Endothelial cell of umbilical vein (primary cell): ENCODE data around the gene SOX8. TPM values are rescaled to one million over a fixed set of nuclear protein-coding genes. Genes with fewer than 3 reads are reported as not detected.

Source experiments
- BruUV-seq: library from RNA; stranded (reverse); fragments of 400-500 nt; replicated peaks from 2 replicates; lab custom pipeline; 2021; lab: Mats Ljungman, UMichigan
- CTCF ChIA-PET: fragments of 300-600, 350-600 bp; sonication (Branson Sonifier 250); formaldehyde crosslinking; loops from one replicate; lab custom pipeline; 2021; ENCODE audit warnings: antibody characterized with exemption, inconsistent platforms; lab: Charles Lee
- POLR2A ChIA-PET: fragments of 300-600, 350-600 bp; sonication (Branson Sonifier 250); formaldehyde crosslinking; loops from one replicate; lab custom pipeline; 2021; ENCODE audit warnings: antibody characterized with exemption, inconsistent platforms; lab: Charles Lee
- DNase-seq: peaks from one replicate; pipeline ENCODE4 v3.0.0-alpha.2; 2011; ENCODE audit warnings: low read depth, low spot score
- FAIRE-seq: peaks from 2 replicates; lab custom pipeline; 2011; peaks lifted over from hg19 to GRCh38; lab: Jason Lieb, UNC
- H2AFZ ChIP-seq: 2 replicates; pipeline ENCODE4 v1.6.0; 2012; ENCODE audit warnings: low read depth, low read length, control low read depth, inconsistent platforms
- H3K27ac ChIP-seq: 2 replicates; pipeline ENCODE4 v1.5.1; 2011; ENCODE audit warnings: low read depth, mild to moderate bottlenecking, control low read depth, low read length, moderate library complexity; ENCODE audit not compliant: insufficient read depth
- H3K27me3 ChIP-seq, 2 experiments: 2 replicates each; pipeline versions ENCODE4 v1.6.0 to v1.6.1; 2011; ENCODE audit warnings: low read length in 2 of 2, mixed read lengths in 1 of 2; ENCODE audit not compliant: control insufficient read depth in 2 of 2, insufficient read depth in 2 of 2
- H3K36me3 ChIP-seq, 2 experiments: 2 replicates in 1 of 2; 3 replicates in 1 of 2; pipeline ENCODE4 v1.5.1; 2011; ENCODE audit warnings: low read length in 2 of 2, mild to moderate bottlenecking in 1 of 2, moderate library complexity in 1 of 2; ENCODE audit not compliant: control insufficient read depth in 2 of 2, insufficient read depth in 2 of 2; ENCODE audit errors: extremely low read depth in 1 of 2
- H3K4me1 ChIP-seq: 3 replicates; pipeline ENCODE4 v1.5.1; 2011; ENCODE audit warnings: mild to moderate bottlenecking, low read length; ENCODE audit not compliant: control insufficient read depth, insufficient read depth; ENCODE audit errors: extremely low read depth
- H3K4me2 ChIP-seq: 2 replicates; pipeline ENCODE4 v1.6.1; 2011; ENCODE audit warnings: low read length, control low read depth, mixed read lengths; ENCODE audit not compliant: insufficient read depth
- H3K4me3 ChIP-seq, 3 experiments: fragments of 200-600 bp in 1 of 3; sonication (generic), shearing (Covaris generic) in 1 of 3; replicated peaks in 1 of 3; 2 replicates each; pipeline ENCODE4 v1.5.1; 2011 to 2016; ENCODE audit warnings: control low read depth in 3 of 3, low read length in 3 of 3, mild to moderate bottlenecking in 2 of 3, inconsistent platforms in 1 of 3, low read depth in 1 of 3, moderate library complexity in 1 of 3; ENCODE audit not compliant: insufficient read depth in 1 of 3
- H3K79me2 ChIP-seq: 2 replicates; pipeline ENCODE4 v1.6.0; 2012; ENCODE audit warnings: low read length, inconsistent platforms; ENCODE audit not compliant: control insufficient read depth, insufficient read depth
- H3K9ac ChIP-seq: replicated peaks from 2 replicates; pipeline ENCODE3; 2011; ENCODE audit warnings: low read length, control low read depth; ENCODE audit not compliant: insufficient read depth; ENCODE audit errors: extremely low read depth
- H3K9me1 ChIP-seq: replicated peaks from 3 replicates; pipeline ENCODE4 v1.6.0; 2011; ENCODE audit warnings: mild to moderate bottlenecking, low read length; ENCODE audit not compliant: control insufficient read depth, insufficient read depth; ENCODE audit errors: extremely low read depth
- H3K9me3 ChIP-seq: replicated peaks from 2 replicates; pipeline ENCODE4 v1.5.1; 2012; ENCODE audit warnings: low read length, inconsistent platforms; ENCODE audit not compliant: control insufficient read depth, insufficient read depth
- H4K20me1 ChIP-seq: replicated peaks from 2 replicates; pipeline ENCODE3; 2011; ENCODE audit warnings: mild to moderate bottlenecking, low read length; ENCODE audit not compliant: control insufficient read depth, insufficient read depth; ENCODE audit errors: extremely low read depth
- EZH2 ChIP-seq: IDR thresholded peaks from 2 replicates; pipeline ENCODE4 v1.6.1; 2012; ENCODE audit warnings: borderline replicate concordance, low read depth, mild to moderate bottlenecking, moderate library complexity, low read length, inconsistent platforms; ENCODE audit not compliant: severe bottlenecking
- FOS ChIP-seq: IDR thresholded peaks from 2 replicates; pipeline ENCODE4 v1.6.1; 2011; ENCODE audit warnings: mild to moderate bottlenecking, low read length, moderate library complexity, borderline replicate concordance; ENCODE audit not compliant: insufficient read depth
- GATA2 ChIP-seq: IDR thresholded peaks from 2 replicates; pipeline ENCODE4 v1.7.0; 2011; ENCODE audit warnings: low read depth, mild to moderate bottlenecking, moderate library complexity, mixed read lengths, low read length; ENCODE audit not compliant: insufficient read length, insufficient read depth
- JUN ChIP-seq: IDR thresholded peaks from 2 replicates; pipeline ENCODE4 v1.6.1; 2011; ENCODE audit warnings: borderline replicate concordance, low read depth; ENCODE audit not compliant: insufficient read length, insufficient read depth
- MYC ChIP-seq: IDR thresholded peaks from one replicate; pipeline ENCODE4 v1.6.1; 2011; ENCODE audit warnings: mild to moderate bottlenecking, low read depth, low read length
- POLR2A ChIP-seq: IDR thresholded peaks from 2 replicates; pipeline ENCODE4 v1.6.1; 2012; ENCODE audit warnings: low read depth, mild to moderate bottlenecking, control low read depth, low read length
- POLR2AphosphoS5 ChIP-seq: IDR thresholded peaks from 2 replicates; pipeline ENCODE4 v1.6.1; 2012; ENCODE audit warnings: low read depth, mild to moderate bottlenecking, control low read depth, low read length, moderate library complexity; ENCODE audit not compliant: insufficient read depth
- dilution Hi-C: fragments of 300-500 bp; cut with MboI; formaldehyde crosslinking; loops from one replicate; pipeline ENCODE4 v1.15.0; 2019; ENCODE audit warnings: low sequenced_read_pairs; ENCODE audit not compliant: extremely low pct_ligation_motif_present
- intact Hi-C: fragments of 100-400 bp; cut with micrococcal nuclease; formaldehyde crosslinking; loops from one replicate; pipeline ENCODE4 v1.10.0; 2022
- polyA plus RNA-seq, 4 experiments: library from polyadenylated mRNA; depleted of rRNA in 3 of 4; stranded (reverse) in 3 of 4; unstranded in 1 of 4; fragments of >200 nt; gene quantifications; 2 replicates each; pipeline versions ENCODE4 v1.2.1 to v1.2.3, GENCODE V29; 2011 to 2012; ENCODE audit warnings: missing spikeins in 1 of 4
- total RNA-seq: library from RNA; stranded (reverse); gene quantifications from 2 replicates; pipeline ENCODE4 v1.2.3, GENCODE V29; 2021
- TF ChIP-seq, protein P1 (sequence below): IDR thresholded peaks from 2 replicates; pipeline ENCODE4 v1.6.1; 2011; ENCODE audit not compliant: insufficient read depth, insufficient read length
- TF ChIP-seq, protein P2 (sequence below), 2 donors: IDR thresholded peaks; 1 replicate in 1 of 2; 2 replicates in 1 of 2; pipeline ENCODE4 v1.5.1; 2011; ENCODE audit warnings: low read length in 2 of 2, mild to moderate bottlenecking in 2 of 2, moderate library complexity in 2 of 2, control low read depth in 1 of 2, inconsistent platforms in 1 of 2, low read depth in 1 of 2; ENCODE audit not compliant: insufficient read depth in 1 of 2; ENCODE audit errors: extremely low read depth in 1 of 2

SOX8 gene
- total and polyA plus RNA-seq, 2 donors (not counting 3 experiments of a cell fraction or from before 2014, with no cell fraction given) = 0.52 to 0.53 TPM

DNA sequence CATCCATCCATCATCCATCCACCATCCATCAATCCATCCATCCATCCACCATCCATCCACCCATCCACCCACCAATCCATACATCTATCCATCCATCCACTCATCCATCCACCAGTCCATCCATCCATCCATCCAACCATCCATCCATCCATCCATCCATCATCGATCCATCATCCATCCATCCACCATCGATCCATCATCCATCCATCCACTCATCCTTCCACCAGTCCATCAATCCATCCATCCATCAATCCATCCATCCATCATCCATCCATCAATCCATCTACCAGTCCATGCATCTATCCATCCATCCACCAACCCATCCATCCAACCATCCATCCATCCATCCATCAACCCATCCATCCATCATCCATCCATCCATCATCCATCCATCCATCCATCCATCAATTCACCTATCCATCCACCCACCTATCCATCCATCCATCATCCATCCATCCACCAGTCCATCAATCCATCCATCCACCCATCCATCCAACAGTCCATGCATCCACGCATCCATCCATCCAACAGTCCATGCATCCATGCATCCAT lies 51.6 kb downstream of the SOX8 start:
- Histone ChIP-seq H3K79me2 (no peaks in the 10 kb centered on the region), H3K27me3 (peaks cover 0 to 4% of the 10 kb centered on the region in 2 experiments), H3K4me1 (no peaks in the 10 kb centered on the region), H3K9me3 (no peaks in the 10 kb centered on the region), H3K4me3 (no peak overlapping the region), H3K9ac (no peak overlapping the region), H3K36me3 (no peaks in the 10 kb centered on the region), H4K20me1 (no peaks in the 10 kb centered on the region), H3K9me1 (no peaks in the 10 kb centered on the region), H3K4me2 (no peak overlapping the region), H3K27ac (no peak overlapping the region), H2AFZ (no peak overlapping the region)
- CTCF ChIA-PET = no interaction called here
- intact Hi-C loops = no loop called here
- TF ChIP-seq FOS (no peak), POLR2A (no peak), EZH2 (no peak), JUN (no peak), GATA2 (no peak), POLR2AphosphoS5 (no peak), MYC (no peak)
- TF ChIP-seq, protein P1, sequence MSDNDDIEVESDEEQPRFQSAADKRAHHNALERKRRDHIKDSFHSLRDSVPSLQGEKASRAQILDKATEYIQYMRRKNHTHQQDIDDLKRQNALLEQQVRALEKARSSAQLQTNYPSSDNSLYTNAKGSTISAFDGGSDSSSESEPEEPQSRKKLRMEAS = no peak
- TF ChIP-seq, protein P2, sequence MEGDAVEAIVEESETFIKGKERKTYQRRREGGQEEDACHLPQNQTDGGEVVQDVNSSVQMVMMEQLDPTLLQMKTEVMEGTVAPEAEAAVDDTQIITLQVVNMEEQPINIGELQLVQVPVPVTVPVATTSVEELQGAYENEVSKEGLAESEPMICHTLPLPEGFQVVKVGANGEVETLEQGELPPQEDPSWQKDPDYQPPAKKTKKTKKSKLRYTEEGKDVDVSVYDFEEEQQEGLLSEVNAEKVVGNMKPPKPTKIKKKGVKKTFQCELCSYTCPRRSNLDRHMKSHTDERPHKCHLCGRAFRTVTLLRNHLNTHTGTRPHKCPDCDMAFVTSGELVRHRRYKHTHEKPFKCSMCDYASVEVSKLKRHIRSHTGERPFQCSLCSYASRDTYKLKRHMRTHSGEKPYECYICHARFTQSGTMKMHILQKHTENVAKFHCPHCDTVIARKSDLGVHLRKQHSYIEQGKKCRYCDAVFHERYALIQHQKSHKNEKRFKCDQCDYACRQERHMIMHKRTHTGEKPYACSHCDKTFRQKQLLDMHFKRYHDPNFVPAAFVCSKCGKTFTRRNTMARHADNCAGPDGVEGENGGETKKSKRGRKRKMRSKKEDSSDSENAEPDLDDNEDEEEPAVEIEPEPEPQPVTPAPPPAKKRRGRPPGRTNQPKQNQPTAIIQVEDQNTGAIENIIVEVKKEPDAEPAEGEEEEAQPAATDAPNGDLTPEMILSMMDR (IDR thresholded peaks at IDR 0.05; ENCODE audit: extremely low read depth in 1 of 2, insufficient read depth in 1 of 2, low read depth in 1 of 2, low read length in 2 of 2) = no peak
- no TSS peak for BruUV-seq
- POLR2A ChIA-PET = no interaction called here
- FAIRE-seq = no peak
- DNase-seq = no peak
- dilution Hi-C loops = no loop called here
